ENCODE data around the gene SCD.

The SCD gene

GRCh38 chr10:100307684-100308083 lies 39.3 kb upstream of the SCD start:
- intact Hi-C loops (cut with DNase I; ENCODE audit: low total_unique reads): no loop called here

GRCh38 chr10:100311298-100311697 lies 35.7 kb upstream of the SCD start:
- DNase-seq: no peak
- Histone ChIP-seq H3K4me1 (no peaks in the 10 kb centered on the region), H3K4me3 (no peak overlapping the region), H3K27ac (no peak overlapping the region), H3K36me3 (no peaks in the 10 kb centered on the region), H3K27me3 (peaks cover 0 to 35% of the 10 kb centered on the region in 2 donors), H3K9me3 (no peaks in the 10 kb centered on the region)
- intact Hi-C loops (cut with DNase I; ENCODE audit: low total_unique reads): no loop called here
- no peak for TF ChIP-seq CTCF (IDR thresholded peaks at IDR 0.05)

More at GRCh38 chr10:100307684-100308083, 39.3 kb upstream of the SCD start:
- Histone ChIP-seq H3K9me3 (no peaks in the 10 kb centered on the region), H3K4me3 (no peak overlapping the region), H3K27me3 (peaks cover 0 to 43% of the 10 kb centered on the region in 2 donors), H3K27ac (no peak overlapping the region), H3K4me1 (no peaks in the 10 kb centered on the region), H3K36me3 (no peaks in the 10 kb centered on the region)
- DNase-seq: no peak
- no peak for TF ChIP-seq CTCF (IDR thresholded peaks at IDR 0.05)

- intact Hi-C loops (cut with DNase I; ENCODE audit: low total_unique reads): no loop called here
- Histone ChIP-seq H3K27ac (no peak overlapping the region), H3K4me3 (no peak overlapping the region), H3K36me3 (no peaks in the 10 kb centered on the region), H3K27me3 (peaks cover 0 to 36% of the 10 kb centered on the region in 2 donors), H3K9me3 (no peaks in the 10 kb centered on the region), H3K4me1 (no peaks in the 10 kb centered on the region)
- no peak for DNase-seq
- no peak for TF ChIP-seq CTCF (IDR thresholded peaks at IDR 0.05)
Observed at GRCh38 chr10:100315615-100316014, 31.4 kb upstream of the SCD start.

GRCh38 chr10:100318207-100318606 lies 28.8 kb upstream of the SCD start:
- Histone ChIP-seq H3K27me3 (peaks cover 0 to 24% of the 10 kb centered on the region in 2 donors), H3K27ac (no peak overlapping the region), H3K4me1 (no peaks in the 10 kb centered on the region), H3K36me3 (no peaks in the 10 kb centered on the region), H3K9me3 (no peaks in the 10 kb centered on the region), H3K4me3 (no peak overlapping the region)
- TF ChIP-seq CTCF (IDR thresholded peaks at IDR 0.05): no peak
- intact Hi-C loops (cut with DNase I; ENCODE audit: low total_unique reads): no loop called here
- DNase-seq: no peak

GRCh38 chr10:100319707-100320402 lies 27.2 kb upstream of the SCD start:
- no peaks in the 10 kb centered on the region for H3K9me3 ChIP-seq

More at GRCh38 chr10:100319707-100320402, 27.2 kb upstream of the SCD start:
- no peaks in the 10 kb centered on the region for H3K36me3 ChIP-seq
- no peaks in the 10 kb centered on the region for H3K4me1 ChIP-seq
- intact Hi-C loops (cut with DNase I; ENCODE audit: low total_unique reads): no loop called here
- no peak for TF ChIP-seq CTCF (IDR thresholded peaks at IDR 0.05)
- no peak overlapping the region for H3K27ac ChIP-seq
- peaks cover 0 to 20% of the 10 kb centered on the region in 2 donors for H3K27me3 ChIP-seq
- DNase-seq: no peak
- H3K4me3 ChIP-seq: no peak overlapping the region

All from tibial artery (tissue), 4 donors.